NB4 (cell line): Measurements from ENCODE around the gene GATAD1.

Source experiments
- DNase-seq: peaks from one replicate; pipeline ENCODE4 v3.0.0; 2010; ENCODE audit warnings: low read depth
- H3K4me3 ChIP-seq: one replicate; pipeline ENCODE4 v1.5.1; 2011; ENCODE audit warnings: mild to moderate bottlenecking, low read depth, low read length, moderate library complexity
- MAX ChIP-seq: IDR thresholded peaks from 2 replicates; pipeline ENCODE4 v1.6.1; 2011; ENCODE audit warnings: low read depth, low read length
- MYC ChIP-seq: IDR thresholded peaks from 2 replicates; pipeline ENCODE4 v1.6.1; 2011; ENCODE audit warnings: low read depth, low read length
- POLR2A ChIP-seq: IDR thresholded peaks from 2 replicates; pipeline ENCODE4 v1.6.1; 2011; ENCODE audit warnings: mild to moderate bottlenecking; ENCODE audit not compliant: insufficient read length; ENCODE audit errors: extremely low read depth
- TF ChIP-seq, protein P1 (sequence below): IDR thresholded peaks from one replicate; pipeline ENCODE4 v1.5.1; 2012; ENCODE audit warnings: low read depth, low read length

Gene GATAD1

DNA sequence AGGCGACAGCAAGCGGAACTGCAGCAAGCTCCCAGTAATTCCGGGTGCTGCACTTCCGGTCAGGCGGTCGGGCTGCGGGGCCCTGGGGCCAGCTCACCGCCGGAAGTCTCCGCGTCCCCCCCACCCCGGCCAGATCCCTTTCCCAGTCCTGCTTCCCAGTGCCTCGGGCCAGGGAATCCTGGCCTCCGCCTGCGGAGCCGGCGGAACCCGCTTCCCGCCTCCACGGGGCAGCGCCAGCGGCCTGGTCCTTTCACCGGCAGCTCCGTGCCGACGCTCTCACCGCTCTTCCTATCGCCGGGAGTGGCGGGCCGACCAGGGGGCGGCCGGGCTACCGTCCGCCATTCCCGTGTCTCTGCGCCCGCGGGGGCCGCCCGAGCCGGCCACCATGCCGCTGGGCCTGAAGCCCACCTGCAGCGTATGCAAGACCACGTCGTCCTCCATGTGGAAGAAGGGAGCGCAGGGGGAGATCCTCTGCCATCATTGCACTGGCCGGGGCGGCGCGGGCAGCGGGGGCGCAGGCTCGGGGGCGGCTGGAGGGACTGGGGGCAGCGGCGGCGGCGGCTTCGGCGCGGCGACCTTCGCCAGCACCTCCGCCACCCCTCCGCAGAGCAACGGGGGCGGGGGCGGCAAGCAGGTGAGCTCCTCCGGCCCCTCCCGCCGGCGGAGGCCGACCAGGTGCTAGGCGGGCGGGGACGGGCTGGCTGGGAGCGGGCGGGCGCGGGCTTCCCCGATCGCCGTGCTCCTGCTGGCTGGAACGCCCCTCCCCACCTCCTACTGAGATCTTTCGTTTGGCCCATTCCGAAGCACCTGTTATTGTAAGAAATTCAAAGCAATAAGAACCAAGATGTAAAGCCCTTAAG lies at the start of gene GATAD1:
GATAD1 (plus strand) TSS at position 138 of the 860 bp plus-strand sequence; CDS start at position 386, 248 bp downstream.
- no peak; the same call in 1 of the 2 replicates for TF ChIP-seq MAX
- TF ChIP-seq, protein P1, sequence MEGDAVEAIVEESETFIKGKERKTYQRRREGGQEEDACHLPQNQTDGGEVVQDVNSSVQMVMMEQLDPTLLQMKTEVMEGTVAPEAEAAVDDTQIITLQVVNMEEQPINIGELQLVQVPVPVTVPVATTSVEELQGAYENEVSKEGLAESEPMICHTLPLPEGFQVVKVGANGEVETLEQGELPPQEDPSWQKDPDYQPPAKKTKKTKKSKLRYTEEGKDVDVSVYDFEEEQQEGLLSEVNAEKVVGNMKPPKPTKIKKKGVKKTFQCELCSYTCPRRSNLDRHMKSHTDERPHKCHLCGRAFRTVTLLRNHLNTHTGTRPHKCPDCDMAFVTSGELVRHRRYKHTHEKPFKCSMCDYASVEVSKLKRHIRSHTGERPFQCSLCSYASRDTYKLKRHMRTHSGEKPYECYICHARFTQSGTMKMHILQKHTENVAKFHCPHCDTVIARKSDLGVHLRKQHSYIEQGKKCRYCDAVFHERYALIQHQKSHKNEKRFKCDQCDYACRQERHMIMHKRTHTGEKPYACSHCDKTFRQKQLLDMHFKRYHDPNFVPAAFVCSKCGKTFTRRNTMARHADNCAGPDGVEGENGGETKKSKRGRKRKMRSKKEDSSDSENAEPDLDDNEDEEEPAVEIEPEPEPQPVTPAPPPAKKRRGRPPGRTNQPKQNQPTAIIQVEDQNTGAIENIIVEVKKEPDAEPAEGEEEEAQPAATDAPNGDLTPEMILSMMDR, result no peak
- TF ChIP-seq MYC, result peak; percentile 59
- TF ChIP-seq POLR2A, result peak; percentile 79
- peak within 1 kb of the TSS; percentile 82 for H3K4me3 ChIP-seq
- peak; percentile 96 for DNase-seq

DNA sequence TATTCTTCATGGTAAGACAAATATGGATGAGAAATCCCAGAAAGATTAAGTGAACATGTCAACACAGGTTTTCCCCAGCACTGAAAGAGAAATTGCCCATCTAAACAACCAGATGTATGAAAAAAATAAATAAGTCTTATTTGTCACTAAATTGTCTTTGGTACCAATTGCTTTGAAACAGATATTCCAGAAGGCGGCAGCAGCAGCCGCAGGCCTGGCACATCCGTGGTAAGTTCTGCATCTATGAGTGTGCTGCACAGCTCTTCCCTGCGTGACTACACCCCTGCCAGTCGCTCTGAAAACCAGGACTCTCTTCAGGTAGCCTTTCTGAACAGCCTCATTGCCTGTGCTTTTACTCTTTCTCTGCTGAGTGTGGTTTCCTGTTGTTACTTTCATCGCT lies 49.7 kb upstream of the GATAD1 start:
- TF ChIP-seq POLR2A, result no peak
- TF ChIP-seq MAX, result no peak
- TF ChIP-seq, protein P1, result no peak
- TF ChIP-seq MYC, result no peak
- H3K4me3 ChIP-seq, result no peak overlapping the region
- DNase-seq, result no peak

DNA sequence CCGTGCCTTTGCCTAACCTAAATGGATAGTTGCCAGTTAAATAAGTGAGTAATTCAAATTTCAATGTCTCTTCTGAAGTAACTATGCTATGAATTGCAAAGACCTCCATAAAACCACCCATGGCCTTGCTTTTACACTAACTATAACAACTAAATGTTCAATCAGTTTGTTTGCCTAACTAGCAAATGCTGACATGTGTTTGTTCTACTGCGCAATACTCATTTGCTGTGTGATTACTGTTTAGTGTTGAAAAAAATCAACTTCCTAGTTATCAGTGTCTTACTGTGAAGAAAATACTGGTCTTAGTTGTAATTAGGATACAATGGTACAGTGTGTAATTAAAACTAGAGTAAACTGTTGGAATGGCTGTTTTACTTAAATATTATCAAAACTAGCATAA lies 47.3 kb upstream of the GATAD1 start:
- TF ChIP-seq POLR2A, result no peak
- TF ChIP-seq MAX, result no peak
- no peak for TF ChIP-seq MYC
- TF ChIP-seq, protein P1, result no peak
- DNase-seq, result no peak
- no peak overlapping the region for H3K4me3 ChIP-seq

DNA sequence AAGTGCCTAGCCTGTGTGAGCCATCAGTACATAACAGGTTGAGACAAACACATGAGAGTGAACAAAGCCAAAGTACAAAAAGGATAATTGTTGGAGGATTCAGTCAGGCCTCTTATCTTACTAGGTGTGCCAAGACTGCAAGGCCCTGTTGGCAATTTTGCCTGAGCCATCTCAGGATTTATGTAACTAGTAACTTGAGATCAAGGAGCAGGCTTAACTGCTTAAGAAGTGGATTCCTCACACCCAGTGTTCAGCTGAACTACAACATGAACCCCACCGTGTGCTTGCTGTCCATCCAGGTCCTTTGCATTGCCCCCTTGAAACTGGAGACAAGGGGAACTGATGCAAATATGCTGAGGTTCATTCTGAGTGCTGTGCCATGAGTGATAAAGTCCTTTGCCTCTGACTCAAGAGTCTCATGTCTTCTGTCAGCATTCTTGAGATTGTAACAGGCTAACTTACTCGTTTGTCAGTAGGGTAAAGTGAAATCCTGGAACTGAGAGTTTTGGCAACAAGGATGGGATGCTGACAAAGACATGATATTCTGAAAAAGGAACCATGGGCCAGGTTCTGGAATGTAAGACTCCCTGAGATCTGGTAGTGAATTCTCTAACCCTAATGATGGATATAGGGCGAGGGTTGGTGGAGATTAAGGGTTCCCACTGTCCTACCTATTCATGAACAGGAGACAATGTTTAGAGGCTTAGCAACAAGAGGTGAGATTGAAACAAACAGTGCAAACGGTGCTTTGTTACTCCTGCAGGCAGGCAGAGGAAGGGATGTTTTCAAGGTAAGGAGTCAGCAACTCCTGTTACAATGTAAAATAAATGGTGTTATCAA lies 44.1 kb upstream of the GATAD1 start:
- TF ChIP-seq MYC (no peak), POLR2A (no peak), MAX (no peak)
- TF ChIP-seq, protein P1, result no peak
- no peak for DNase-seq
- H3K4me3 ChIP-seq, result no peak overlapping the region

DNA sequence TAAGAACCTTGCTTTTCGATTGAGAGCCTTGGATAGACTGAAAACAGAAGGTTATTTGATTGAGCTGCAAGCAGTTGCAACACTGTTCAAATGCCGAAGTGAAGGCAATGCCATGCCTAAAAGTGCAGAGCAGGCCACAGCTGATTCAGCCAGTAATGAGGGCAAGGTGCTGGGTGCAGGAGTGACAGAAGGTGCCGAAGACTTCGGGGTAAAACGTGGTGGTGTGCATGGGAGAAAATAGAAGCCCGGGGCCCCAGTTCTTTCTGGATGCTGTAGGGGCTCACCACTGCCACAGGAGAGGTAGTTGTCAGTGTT lies 43.6 kb upstream of the GATAD1 start:
- no peak for TF ChIP-seq POLR2A
- TF ChIP-seq, protein P1, result no peak
- peak; percentile 19 for DNase-seq
- H3K4me3 ChIP-seq, result no peak overlapping the region
